ENCODE data around the gene CD200R1L. TPM values are rescaled to one million over a fixed set of nuclear protein-coding genes. Genes with fewer than 3 reads are reported as not detected.

Gene CD200R1L
- total RNA-seq, 1 experiment from 2014 or later = not detected

DNA sequence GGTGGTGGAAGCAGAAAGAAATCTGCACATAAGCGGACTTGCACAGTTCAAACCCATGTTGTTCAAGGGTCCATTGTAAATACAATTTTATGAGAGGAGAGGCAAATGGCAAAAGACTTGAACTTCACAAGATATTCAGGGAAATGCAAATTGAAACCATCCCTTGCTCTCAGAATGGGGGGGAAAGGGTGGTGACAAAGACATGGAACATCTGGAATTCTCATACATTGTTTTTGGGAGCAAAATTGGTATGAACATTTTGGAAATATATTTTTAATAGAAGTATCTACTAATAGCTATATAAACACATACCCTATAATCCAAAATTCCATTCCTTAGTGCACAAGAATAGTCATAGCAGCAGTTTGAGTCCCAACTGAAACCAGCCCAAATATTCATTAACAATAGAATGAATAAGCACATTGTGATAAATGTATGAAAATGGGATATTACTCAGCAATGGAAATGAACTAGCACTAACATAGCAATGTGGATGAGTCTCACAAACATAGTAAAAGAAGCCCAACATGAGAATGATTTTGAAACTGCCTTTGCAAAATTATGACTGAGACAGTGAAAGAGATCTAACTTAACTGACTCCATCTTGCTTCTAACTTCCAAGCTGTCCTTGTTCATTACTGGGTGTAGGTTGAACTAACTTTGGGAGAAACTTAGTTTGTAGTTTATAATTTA lies 77.2 kb downstream of the CD200R1L start:
- ChIA-PET POLR2A (no interaction called here), CTCF (interaction anchor here (1.2 kb wide), 1 partner anchor 35 kb away, joined by 7 read pairs; no protein-coding TSS in a partner anchor)
- no peak for ATAC-seq
- no peak overlapping the region for H3K4me3 Mint-ChIP-seq
- no peak for DNase-seq (ENCODE audit: low spot score)
- peak overlapping the region; percentile 52; the same call in 1 of the 2 replicates for H3K27ac Mint-ChIP-seq
- no peaks in the 10 kb centered on the region for H3K36me3 Mint-ChIP-seq
- H3K4me1 Mint-ChIP-seq = peaks cover 13% of the 10 kb centered on the region
- peaks cover 6% of the 10 kb centered on the region; the same call in 1 of the 2 replicates for H3K9me3 Mint-ChIP-seq
- TF ChIP-seq, protein P1, sequence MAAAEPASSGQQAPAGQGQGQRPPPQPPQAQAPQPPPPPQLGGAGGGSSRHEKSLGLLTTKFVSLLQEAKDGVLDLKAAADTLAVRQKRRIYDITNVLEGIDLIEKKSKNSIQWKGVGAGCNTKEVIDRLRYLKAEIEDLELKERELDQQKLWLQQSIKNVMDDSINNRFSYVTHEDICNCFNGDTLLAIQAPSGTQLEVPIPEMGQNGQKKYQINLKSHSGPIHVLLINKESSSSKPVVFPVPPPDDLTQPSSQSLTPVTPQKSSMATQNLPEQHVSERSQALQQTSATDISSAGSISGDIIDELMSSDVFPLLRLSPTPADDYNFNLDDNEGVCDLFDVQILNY (CRISPR knock-in tag; IDR thresholded peaks at IDR 0.05) = no peak
- TF ChIP-seq ZNF232 (CRISPR knock-in tag; IDR thresholded peaks at IDR 0.05) (no peak), ZBTB21 (CRISPR knock-in tag; IDR thresholded peaks at IDR 0.05; ENCODE audit: borderline replicate concordance) (no peak)
- TF ChIP-seq, protein P2, sequence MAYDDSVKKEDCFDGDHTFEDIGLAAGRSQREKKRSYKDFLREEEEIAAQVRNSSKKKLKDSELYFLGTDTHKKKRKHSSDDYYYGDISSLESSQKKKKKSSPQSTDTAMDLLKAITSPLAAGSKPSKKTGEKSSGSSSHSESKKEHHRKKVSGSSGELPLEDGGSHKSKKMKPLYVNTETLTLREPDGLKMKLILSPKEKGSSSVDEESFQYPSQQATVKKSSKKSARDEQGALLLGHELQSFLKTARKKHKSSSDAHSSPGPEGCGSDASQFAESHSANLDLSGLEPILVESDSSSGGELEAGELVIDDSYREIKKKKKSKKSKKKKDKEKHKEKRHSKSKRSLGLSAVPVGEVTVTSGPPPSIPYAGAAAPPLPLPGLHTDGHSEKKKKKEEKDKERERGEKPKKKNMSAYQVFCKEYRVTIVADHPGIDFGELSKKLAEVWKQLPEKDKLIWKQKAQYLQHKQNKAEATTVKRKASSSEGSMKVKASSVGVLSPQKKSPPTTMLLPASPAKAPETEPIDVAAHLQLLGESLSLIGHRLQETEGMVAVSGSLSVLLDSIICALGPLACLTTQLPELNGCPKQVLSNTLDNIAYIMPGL (CRISPR knock-in tag; IDR thresholded peaks at IDR 0.05) = no peak
- peaks cover 5% of the 10 kb centered on the region for H3K27me3 Mint-ChIP-seq (ENCODE audit: low read depth)

DNA sequence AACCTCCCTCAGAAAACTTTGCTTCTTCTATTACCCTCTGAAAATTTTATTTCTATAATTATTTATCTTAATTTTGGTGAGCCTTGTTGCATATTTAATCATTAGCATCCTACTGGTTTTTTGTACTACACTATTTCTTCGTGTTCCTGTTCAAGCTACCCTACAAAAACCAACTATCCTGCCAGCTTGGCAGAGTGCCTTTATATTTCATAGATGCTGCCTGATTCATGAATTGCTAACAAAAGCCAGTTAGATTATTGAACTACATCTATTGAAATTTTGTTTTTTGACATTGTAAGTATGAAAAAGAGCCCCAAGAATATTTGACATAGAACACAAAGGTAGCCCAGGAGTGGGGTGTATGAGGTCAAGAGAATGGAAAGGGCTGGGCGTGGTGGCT lies 78.9 kb downstream of the CD200R1L start:
- Mint-ChIP-seq H3K4me3 (no peak overlapping the region), H3K27me3 (ENCODE audit: low read depth) (peaks cover 5% of the 10 kb centered on the region; the same call in 1 of the 2 replicates), H3K4me1 (peaks cover 13% of the 10 kb centered on the region), H3K9me3 (peaks cover 6% of the 10 kb centered on the region; the same call in 1 of the 2 replicates), H3K27ac (no peak overlapping the region), H3K36me3 (no peaks in the 10 kb centered on the region)
- ATAC-seq (no peak), DNase-seq (ENCODE audit: low spot score) (no peak)
- TF ChIP-seq, protein P3, sequence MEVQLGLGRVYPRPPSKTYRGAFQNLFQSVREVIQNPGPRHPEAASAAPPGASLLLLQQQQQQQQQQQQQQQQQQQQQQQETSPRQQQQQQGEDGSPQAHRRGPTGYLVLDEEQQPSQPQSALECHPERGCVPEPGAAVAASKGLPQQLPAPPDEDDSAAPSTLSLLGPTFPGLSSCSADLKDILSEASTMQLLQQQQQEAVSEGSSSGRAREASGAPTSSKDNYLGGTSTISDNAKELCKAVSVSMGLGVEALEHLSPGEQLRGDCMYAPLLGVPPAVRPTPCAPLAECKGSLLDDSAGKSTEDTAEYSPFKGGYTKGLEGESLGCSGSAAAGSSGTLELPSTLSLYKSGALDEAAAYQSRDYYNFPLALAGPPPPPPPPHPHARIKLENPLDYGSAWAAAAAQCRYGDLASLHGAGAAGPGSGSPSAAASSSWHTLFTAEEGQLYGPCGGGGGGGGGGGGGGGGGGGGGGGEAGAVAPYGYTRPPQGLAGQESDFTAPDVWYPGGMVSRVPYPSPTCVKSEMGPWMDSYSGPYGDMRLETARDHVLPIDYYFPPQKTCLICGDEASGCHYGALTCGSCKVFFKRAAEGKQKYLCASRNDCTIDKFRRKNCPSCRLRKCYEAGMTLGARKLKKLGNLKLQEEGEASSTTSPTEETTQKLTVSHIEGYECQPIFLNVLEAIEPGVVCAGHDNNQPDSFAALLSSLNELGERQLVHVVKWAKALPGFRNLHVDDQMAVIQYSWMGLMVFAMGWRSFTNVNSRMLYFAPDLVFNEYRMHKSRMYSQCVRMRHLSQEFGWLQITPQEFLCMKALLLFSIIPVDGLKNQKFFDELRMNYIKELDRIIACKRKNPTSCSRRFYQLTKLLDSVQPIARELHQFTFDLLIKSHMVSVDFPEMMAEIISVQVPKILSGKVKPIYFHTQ (CRISPR knock-in tag; IDR thresholded peaks at IDR 0.05) = no peak
- TF ChIP-seq, protein P4, sequence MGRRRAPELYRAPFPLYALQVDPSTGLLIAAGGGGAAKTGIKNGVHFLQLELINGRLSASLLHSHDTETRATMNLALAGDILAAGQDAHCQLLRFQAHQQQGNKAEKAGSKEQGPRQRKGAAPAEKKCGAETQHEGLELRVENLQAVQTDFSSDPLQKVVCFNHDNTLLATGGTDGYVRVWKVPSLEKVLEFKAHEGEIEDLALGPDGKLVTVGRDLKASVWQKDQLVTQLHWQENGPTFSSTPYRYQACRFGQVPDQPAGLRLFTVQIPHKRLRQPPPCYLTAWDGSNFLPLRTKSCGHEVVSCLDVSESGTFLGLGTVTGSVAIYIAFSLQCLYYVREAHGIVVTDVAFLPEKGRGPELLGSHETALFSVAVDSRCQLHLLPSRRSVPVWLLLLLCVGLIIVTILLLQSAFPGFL (CRISPR knock-in tag; IDR thresholded peaks at IDR 0.05; ENCODE audit: borderline replicate concordance) = no peak
- TF ChIP-seq GABPB1 (CRISPR knock-in tag; IDR thresholded peaks at IDR 0.05) (no peak), ZNF423 (CRISPR knock-in tag; IDR thresholded peaks at IDR 0.05) (no peak), RORB (CRISPR knock-in tag; IDR thresholded peaks at IDR 0.05) (no peak), EMX1 (CRISPR knock-in tag; IDR thresholded peaks at IDR 0.05) (no peak), OVOL2 (CRISPR knock-in tag; IDR thresholded peaks at IDR 0.05; ENCODE audit: borderline replicate concordance) (no peak), ZNF416 (CRISPR knock-in tag; IDR thresholded peaks at IDR 0.05) (no peak), ETV6 (CRISPR knock-in tag; IDR thresholded peaks at IDR 0.05) (no peak), ZNF263 (CRISPR knock-in tag; IDR thresholded peaks at IDR 0.05; ENCODE audit: low read depth) (no peak), NFATC4 (CRISPR knock-in tag; IDR thresholded peaks at IDR 0.05) (no peak)
- TF ChIP-seq, protein P5, sequence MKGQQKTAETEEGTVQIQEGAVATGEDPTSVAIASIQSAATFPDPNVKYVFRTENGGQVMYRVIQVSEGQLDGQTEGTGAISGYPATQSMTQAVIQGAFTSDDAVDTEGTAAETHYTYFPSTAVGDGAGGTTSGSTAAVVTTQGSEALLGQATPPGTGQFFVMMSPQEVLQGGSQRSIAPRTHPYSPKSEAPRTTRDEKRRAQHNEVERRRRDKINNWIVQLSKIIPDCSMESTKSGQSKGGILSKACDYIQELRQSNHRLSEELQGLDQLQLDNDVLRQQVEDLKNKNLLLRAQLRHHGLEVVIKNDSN (CRISPR knock-in tag; IDR thresholded peaks at IDR 0.05) = no peak
- TF ChIP-seq, protein P6, sequence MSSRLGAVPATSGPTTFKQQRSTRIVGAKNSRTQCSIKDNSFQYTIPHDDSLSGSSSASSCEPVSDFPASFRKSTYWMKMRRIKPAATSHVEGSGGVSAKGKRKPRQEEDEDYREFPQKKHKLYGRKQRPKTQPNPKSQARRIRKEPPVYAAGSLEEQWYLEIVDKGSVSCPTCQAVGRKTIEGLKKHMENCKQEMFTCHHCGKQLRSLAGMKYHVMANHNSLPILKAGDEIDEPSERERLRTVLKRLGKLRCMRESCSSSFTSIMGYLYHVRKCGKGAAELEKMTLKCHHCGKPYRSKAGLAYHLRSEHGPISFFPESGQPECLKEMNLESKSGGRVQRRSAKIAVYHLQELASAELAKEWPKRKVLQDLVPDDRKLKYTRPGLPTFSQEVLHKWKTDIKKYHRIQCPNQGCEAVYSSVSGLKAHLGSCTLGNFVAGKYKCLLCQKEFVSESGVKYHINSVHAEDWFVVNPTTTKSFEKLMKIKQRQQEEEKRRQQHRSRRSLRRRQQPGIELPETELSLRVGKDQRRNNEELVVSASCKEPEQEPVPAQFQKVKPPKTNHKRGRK (CRISPR knock-in tag; IDR thresholded peaks at IDR 0.05; ENCODE audit: borderline replicate concordance) = no peak
- TF ChIP-seq, protein P7, sequence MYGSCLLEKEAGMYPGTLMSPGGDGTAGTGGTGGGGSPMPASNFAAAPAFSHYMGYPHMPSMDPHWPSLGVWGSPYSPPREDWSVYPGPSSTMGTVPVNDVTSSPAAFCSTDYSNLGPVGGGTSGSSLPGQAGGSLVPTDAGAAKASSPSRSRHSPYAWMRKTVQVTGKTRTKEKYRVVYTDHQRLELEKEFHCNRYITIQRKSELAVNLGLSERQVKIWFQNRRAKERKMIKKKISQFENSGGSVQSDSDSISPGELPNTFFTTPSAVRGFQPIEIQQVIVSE (CRISPR knock-in tag; IDR thresholded peaks at IDR 0.05; ENCODE audit: borderline replicate concordance) = no peak
- TF ChIP-seq, protein P1 (CRISPR knock-in tag; IDR thresholded peaks at IDR 0.05) = no peak
- TF ChIP-seq, protein P8, sequence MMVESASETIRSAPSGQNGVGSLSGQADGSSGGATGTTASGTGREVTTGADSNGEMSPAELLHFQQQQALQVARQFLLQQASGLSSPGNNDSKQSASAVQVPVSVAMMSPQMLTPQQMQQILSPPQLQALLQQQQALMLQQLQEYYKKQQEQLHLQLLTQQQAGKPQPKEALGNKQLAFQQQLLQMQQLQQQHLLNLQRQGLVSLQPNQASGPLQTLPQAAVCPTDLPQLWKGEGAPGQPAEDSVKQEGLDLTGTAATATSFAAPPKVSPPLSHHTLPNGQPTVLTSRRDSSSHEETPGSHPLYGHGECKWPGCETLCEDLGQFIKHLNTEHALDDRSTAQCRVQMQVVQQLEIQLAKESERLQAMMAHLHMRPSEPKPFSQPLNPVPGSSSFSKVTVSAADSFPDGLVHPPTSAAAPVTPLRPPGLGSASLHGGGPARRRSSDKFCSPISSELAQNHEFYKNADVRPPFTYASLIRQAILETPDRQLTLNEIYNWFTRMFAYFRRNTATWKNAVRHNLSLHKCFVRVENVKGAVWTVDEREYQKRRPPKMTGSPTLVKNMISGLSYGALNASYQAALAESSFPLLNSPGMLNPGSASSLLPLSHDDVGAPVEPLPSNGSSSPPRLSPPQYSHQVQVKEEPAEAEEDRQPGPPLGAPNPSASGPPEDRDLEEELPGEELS (CRISPR knock-in tag; IDR thresholded peaks at IDR 0.05) = no peak
- TF ChIP-seq, protein P9, sequence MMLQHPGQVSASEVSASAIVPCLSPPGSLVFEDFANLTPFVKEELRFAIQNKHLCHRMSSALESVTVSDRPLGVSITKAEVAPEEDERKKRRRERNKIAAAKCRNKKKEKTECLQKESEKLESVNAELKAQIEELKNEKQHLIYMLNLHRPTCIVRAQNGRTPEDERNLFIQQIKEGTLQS (CRISPR knock-in tag; conservative IDR thresholded peaks at IDR 0.05) = no peak
- POLR2A ChIA-PET = no interaction called here
- CTCF ChIA-PET = no interaction called here

Data from WTC11 (cell line).